Smooth muscle cell (in vitro differentiated cells): ENCODE results near the gene CARMIL1. TPM values are rescaled to one million over a fixed set of nuclear protein-coding genes. Genes with fewer than 3 reads are reported as not detected.

ENCODE experiments used
- DNase-seq: peaks from one replicate; lab custom pipeline; 2025; ENCODE audit not compliant: unreplicated experiment; lab: John Stamatoyannopoulos, UW
- H2AFZ ChIP-seq: fragments of 200-600 bp; sonication (generic); 2 replicates; pipeline ENCODE4 v1.6.0; 2016; ENCODE audit warnings: antibody characterized with exemption, low read depth, mild to moderate bottlenecking
- H3F3A ChIP-seq: fragments of 200-600 bp; sonication (generic); 2 replicates; pipeline ENCODE4 v1.6.0; 2017; ENCODE audit warnings: antibody characterized with exemption, low read depth
- H3K27ac ChIP-seq: fragments of 200-600 bp; sonication (generic); 2 replicates; pipeline ENCODE4 v1.5.1; 2016; ENCODE audit warnings: low read depth, mild to moderate bottlenecking
- H3K27me3 ChIP-seq: fragments of 200-600 bp; sonication (generic); 2 replicates; pipeline ENCODE4 v1.6.1; 2016; ENCODE audit warnings: low read depth, mild to moderate bottlenecking
- H3K36me3 ChIP-seq: fragments of 200-600 bp; sonication (generic); 2 replicates; pipeline ENCODE4 v1.5.1; 2016; ENCODE audit warnings: low read depth
- H3K4me1 ChIP-seq: fragments of 200-600 bp; sonication (generic); 2 replicates; pipeline ENCODE4 v1.5.1; 2016; ENCODE audit warnings: low read depth
- H3K4me2 ChIP-seq: fragments of 200-600 bp; sonication (generic); 2 replicates; pipeline ENCODE4 v1.6.0; 2016; ENCODE audit warnings: mild to moderate bottlenecking
- H3K4me3 ChIP-seq: fragments of 200-600 bp; sonication (generic); 2 replicates; pipeline ENCODE4 v1.5.1; 2016; ENCODE audit warnings: mild to moderate bottlenecking
- H3K79me2 ChIP-seq: fragments of 200-600 bp; sonication (generic); 2 replicates; pipeline ENCODE4 v1.6.0; 2016; ENCODE audit warnings: low read depth, mild to moderate bottlenecking
- H3K9ac ChIP-seq: fragments of 200-600 bp; sonication (generic); 2 replicates; pipeline ENCODE4 v1.6.0; 2016; ENCODE audit warnings: low read depth
- H3K9me3 ChIP-seq: fragments of 200-600 bp; sonication (generic); replicated peaks from 2 replicates; pipeline ENCODE4 v1.5.1; 2016; ENCODE audit warnings: low read depth
- H4K20me1 ChIP-seq: fragments of 200-600 bp; sonication (generic); 2 replicates; pipeline ENCODE4 v1.6.0; 2016; ENCODE audit warnings: low read depth
- WGBS: methylation state at CpG from one replicate; pipeline ENCODE4 v1.1.7; 2016; ENCODE audit warnings: low lambda C conversion rate; 5-methylcytosine and 5-hydroxymethylcytosine counted together
- polyA plus RNA-seq: library from polyadenylated mRNA; unstranded; fragments of >200 nt; fragmentation: Nextera tagmentation; extraction: Ambion mirVana; gene quantifications from 2 replicates; pipeline ENCODE4 v1.2.1, GENCODE V29; 2016
- total RNA-seq: library from RNA; depleted of rRNA; stranded (reverse); fragments of >200 nt; gene quantifications from 2 replicates; pipeline ENCODE4 v1.2.3, GENCODE V29; 2014
- TF ChIP-seq, protein P1 (sequence below): fragments of 200-600 bp; sonication (generic); IDR thresholded peaks from 2 replicates; pipeline ENCODE4 v1.5.1; 2017; ENCODE audit warnings: borderline replicate concordance, mild to moderate bottlenecking, antibody characterized with exemption; ENCODE audit not compliant: insufficient read depth, poor library complexity, severe bottlenecking

CARMIL1 gene
- total and polyA plus RNA-seq, 2 experiments from 2014 or later: 7.6 to 24.1 TPM

DNA sequence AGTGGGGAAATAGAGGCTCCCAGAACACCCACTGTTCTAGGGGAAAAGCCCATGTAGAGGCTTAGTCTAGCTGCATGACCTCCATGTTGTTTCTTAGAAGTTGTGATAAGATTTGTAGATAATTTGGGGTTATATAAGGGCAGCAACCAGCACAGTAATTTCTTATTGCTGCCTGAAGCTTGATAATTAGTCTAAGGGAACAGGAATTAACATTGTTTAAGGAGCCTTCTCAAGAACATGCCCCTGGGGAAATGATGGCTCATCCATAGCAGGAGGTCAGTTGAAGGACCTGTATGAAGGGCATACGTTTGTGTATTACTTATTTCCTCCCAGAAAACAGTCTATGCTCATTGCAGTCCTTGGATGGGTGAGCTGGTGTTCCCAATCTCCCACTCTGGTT lies 202.1 kb downstream of the CARMIL1 start:
- Histone ChIP-seq H3K4me3 (no peak overlapping the region), H3K79me2 (no peaks in the 10 kb centered on the region), H3K9me3 (no peaks in the 10 kb centered on the region), H3K27me3 (no peaks in the 10 kb centered on the region), H2AFZ (no peak overlapping the region), H4K20me1 (no peaks in the 10 kb centered on the region), H3K4me1 (peaks cover 11% of the 10 kb centered on the region), H3F3A (no peaks in the 10 kb centered on the region), H3K27ac (no peak overlapping the region), H3K4me2 (no peak overlapping the region), H3K9ac (no peak overlapping the region), H3K36me3 (no peaks in the 10 kb centered on the region)
- WGBS: 79% methylated on average over 1 of the region's 1 CpG
- DNase-seq: no peak
- TF ChIP-seq, protein P1, sequence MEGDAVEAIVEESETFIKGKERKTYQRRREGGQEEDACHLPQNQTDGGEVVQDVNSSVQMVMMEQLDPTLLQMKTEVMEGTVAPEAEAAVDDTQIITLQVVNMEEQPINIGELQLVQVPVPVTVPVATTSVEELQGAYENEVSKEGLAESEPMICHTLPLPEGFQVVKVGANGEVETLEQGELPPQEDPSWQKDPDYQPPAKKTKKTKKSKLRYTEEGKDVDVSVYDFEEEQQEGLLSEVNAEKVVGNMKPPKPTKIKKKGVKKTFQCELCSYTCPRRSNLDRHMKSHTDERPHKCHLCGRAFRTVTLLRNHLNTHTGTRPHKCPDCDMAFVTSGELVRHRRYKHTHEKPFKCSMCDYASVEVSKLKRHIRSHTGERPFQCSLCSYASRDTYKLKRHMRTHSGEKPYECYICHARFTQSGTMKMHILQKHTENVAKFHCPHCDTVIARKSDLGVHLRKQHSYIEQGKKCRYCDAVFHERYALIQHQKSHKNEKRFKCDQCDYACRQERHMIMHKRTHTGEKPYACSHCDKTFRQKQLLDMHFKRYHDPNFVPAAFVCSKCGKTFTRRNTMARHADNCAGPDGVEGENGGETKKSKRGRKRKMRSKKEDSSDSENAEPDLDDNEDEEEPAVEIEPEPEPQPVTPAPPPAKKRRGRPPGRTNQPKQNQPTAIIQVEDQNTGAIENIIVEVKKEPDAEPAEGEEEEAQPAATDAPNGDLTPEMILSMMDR: no peak

DNA sequence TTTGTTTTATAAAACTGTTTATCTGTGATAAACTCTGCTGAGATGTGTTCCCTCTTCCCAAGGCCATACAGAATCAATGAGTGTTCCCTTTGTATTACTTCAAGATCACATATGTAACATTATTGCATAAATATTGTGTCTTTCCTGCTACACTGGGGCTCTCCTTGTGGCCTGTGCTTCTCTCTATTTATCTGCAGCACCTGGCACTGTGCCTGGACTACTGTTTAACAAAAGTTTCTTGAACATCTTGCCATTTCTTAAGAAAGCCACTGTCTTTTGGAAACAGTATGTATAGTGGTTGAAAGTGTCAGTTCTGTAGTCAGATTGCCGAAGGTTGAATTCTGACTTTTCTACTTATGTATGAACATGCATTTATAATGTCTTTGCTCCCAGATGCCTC lies 203.8 kb downstream of the CARMIL1 start:
- Histone ChIP-seq H3K9me3 (no peaks in the 10 kb centered on the region), H3K4me3 (no peak overlapping the region), H3K79me2 (no peaks in the 10 kb centered on the region), H2AFZ (no peak overlapping the region), H3K27ac (no peak overlapping the region), H3K36me3 (no peaks in the 10 kb centered on the region), H4K20me1 (no peaks in the 10 kb centered on the region), H3F3A (no peaks in the 10 kb centered on the region), H3K4me1 (peaks cover 11% of the 10 kb centered on the region), H3K27me3 (no peaks in the 10 kb centered on the region), H3K4me2 (no peak overlapping the region), H3K9ac (no peak overlapping the region)
- 100% methylated on average over 1 of the region's 1 CpG for WGBS
- no peak for DNase-seq
- TF ChIP-seq, protein P1: no peak

DNA sequence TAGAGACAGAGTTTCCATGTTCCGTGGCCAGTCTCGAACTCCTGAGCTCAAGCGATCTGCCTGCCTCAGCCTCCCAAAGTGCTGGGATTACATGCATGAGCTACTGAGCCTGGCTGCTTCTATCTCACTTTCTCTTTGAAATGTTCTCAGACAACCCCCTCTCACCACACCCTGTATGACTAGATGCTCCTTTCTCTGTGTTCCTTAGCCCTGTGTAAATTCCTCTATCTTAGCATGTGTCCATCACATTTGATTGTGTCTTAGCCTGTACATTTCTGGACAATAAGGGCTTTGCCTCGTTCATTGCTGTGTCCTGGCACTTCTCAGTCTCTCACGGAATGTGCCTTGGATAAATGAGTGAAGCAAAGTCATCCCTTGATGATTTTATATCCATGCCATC lies 204.8 kb downstream of the CARMIL1 start:
- no peaks in the 10 kb centered on the region for H3K9me3 ChIP-seq
- WGBS: 91% methylated on average over 5 of the region's 5 CpGs
- H3K79me2 ChIP-seq: no peaks in the 10 kb centered on the region
- no peak overlapping the region for H3K27ac ChIP-seq
- H4K20me1 ChIP-seq: no peaks in the 10 kb centered on the region
- TF ChIP-seq, protein P1: no peak
- no peak overlapping the region for H3K9ac ChIP-seq
- no peaks in the 10 kb centered on the region for H3K36me3 ChIP-seq
- no peak overlapping the region for H3K4me2 ChIP-seq
- DNase-seq: no peak
- H2AFZ ChIP-seq: no peak overlapping the region
- peaks cover 11% of the 10 kb centered on the region for H3K4me1 ChIP-seq
- no peaks in the 10 kb centered on the region for H3K27me3 ChIP-seq
- H3K4me3 ChIP-seq: no peak overlapping the region
- no peaks in the 10 kb centered on the region for H3F3A ChIP-seq

DNA sequence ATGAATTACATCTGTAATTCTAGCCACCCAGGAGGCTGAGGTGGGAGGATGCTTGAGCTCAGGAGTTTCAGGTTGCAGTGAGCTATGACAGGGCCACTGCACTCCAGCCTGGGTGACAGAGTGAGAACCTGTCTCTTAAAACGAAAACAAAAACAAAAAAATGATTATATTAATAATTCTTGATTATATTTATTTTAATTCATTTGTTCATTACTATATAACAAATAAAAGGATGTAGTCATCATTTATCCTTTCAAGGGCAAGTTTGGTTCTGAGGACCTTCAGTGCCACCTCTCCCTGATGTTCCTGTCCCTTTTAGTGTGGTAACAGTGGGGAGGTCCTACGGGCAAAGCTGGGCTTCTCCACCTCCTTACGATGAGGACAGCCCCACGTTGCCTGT lies 205.7 kb downstream of the CARMIL1 start:
- Histone ChIP-seq H4K20me1 (no peaks in the 10 kb centered on the region), H3K4me1 (peaks cover 11% of the 10 kb centered on the region), H3K27ac (no peak overlapping the region), H3K36me3 (no peaks in the 10 kb centered on the region), H3K27me3 (no peaks in the 10 kb centered on the region), H3K4me3 (no peak overlapping the region), H3K9me3 (no peaks in the 10 kb centered on the region), H3F3A (no peaks in the 10 kb centered on the region), H2AFZ (no peak overlapping the region), H3K9ac (no peak overlapping the region), H3K79me2 (no peaks in the 10 kb centered on the region), H3K4me2 (no peak overlapping the region)
- TF ChIP-seq, protein P1: no peak
- DNase-seq: no peak
- WGBS: 94% methylated on average over 4 of the region's 4 CpGs
